NCI-H226 (cell line): Measurements from ENCODE around the gene PABPN1L.
"Not testable (repeated sequence)": the region's sequence is repeated elsewhere in the genome, so short reads cannot be mapped to it uniquely, and the experiment has no call there.

ENCODE experiments used
- DNase-seq: peaks from one replicate; pipeline ENCODE4 v3.0.0-alpha.2; 2015

Gene PABPN1L

GRCh38 chr16:88900662-88901052 lies 34.2 kb upstream of the PABPN1L start:
- no peak for DNase-seq

- DNase-seq, result no peak
These were observed 33.6 kb upstream of the PABPN1L start for GRCh38 chr16:88899901-88900661.

GRCh38 chr16:88897696-88898425 lies 31.4 kb upstream of the PABPN1L start:
- DNase-seq, result no peak

GRCh38 chr16:88896238-88897070 lies 30.0 kb upstream of the PABPN1L start:
- DNase-seq, result no peak

- DNase-seq, result no peak
These were observed 28.9 kb upstream of the PABPN1L start for GRCh38 chr16:88895335-88895734.

- no peak for DNase-seq
These were observed 28.3 kb upstream of the PABPN1L start for GRCh38 chr16:88894681-88895300.

GRCh38 chr16:88894266-88894665 lies 27.8 kb upstream of the PABPN1L start:
- not testable (repeated sequence) for DNase-seq

GRCh38 chr16:88893127-88893968 lies 26.9 kb upstream of the PABPN1L start:
- DNase-seq, result no peak

- no peak for DNase-seq
These were observed 25.6 kb upstream of the PABPN1L start for GRCh38 chr16:88892065-88892464.

GRCh38 chr16:88891083-88891482 lies 24.6 kb upstream of the PABPN1L start:
- DNase-seq, result no peak

GRCh38 chr16:88889702-88890352 lies 23.4 kb upstream of the PABPN1L start:
- not testable (repeated sequence) for DNase-seq

- DNase-seq, result no peak
These were observed 22.3 kb upstream of the PABPN1L start for GRCh38 chr16:88888461-88889387.

- DNase-seq, result no peak
These were observed 21.6 kb upstream of the PABPN1L start for GRCh38 chr16:88888057-88888456.

GRCh38 chr16:88886845-88887521 lies 20.5 kb upstream of the PABPN1L start:
- no peak for DNase-seq

- no peak for DNase-seq
These were observed 20.0 kb upstream of the PABPN1L start for GRCh38 chr16:88886420-88886844.

GRCh38 chr16:88885693-88886280 lies 19.3 kb upstream of the PABPN1L start:
- no peak for DNase-seq

- DNase-seq, result no peak
These were observed 18.3 kb upstream of the PABPN1L start for GRCh38 chr16:88884569-88885271.

GRCh38 chr16:88883946-88884345 lies 17.5 kb upstream of the PABPN1L start:
- DNase-seq, result no peak
